ENCODE data around the gene SHISA9. TPM values are rescaled to one million over a fixed set of nuclear protein-coding genes. Genes with fewer than 3 reads are reported as not detected.

The SHISA9 gene
- total RNA-seq, 1 donor from 2014 or later: 96.6 TPM

DNA sequence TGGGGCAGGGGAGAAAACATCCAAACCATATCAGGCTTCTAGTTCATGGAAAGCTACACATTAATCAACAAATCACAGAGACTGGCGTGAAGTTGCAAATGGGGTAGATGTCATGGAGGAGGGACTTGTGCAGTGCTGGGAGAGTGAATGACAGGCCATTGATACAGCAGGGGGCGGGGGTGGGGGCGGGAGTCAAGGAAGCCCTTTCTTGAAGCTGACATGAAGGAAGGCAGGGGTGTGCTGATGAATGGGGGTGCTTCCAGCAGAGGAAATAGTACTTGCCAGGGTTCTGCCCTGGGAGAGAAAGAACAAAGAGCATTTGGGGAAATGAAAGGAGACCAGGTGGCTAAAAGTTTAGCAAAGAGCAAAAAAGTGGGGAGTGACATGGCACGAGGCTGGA is 269.9 kb downstream of the SHISA9 start:
- Mint-ChIP-seq H3K27ac (ENCODE audit: unreplicated experiment) (no peak overlapping the region), H3K36me3 (ENCODE audit: unreplicated experiment) (peaks cover 9% of the 10 kb centered on the region), H3K4me3 (ENCODE audit: unreplicated experiment) (no peak overlapping the region), H3K27me3 (ENCODE audit: unreplicated experiment) (peaks cover 12% of the 10 kb centered on the region), H3K9me3 (ENCODE audit: unreplicated experiment) (peaks cover 11% of the 10 kb centered on the region), H3K4me1 (ENCODE audit: low read depth, unreplicated experiment) (peaks cover 26% of the 10 kb centered on the region)
- TF ChIP-seq CTCF (IDR thresholded peaks at IDR 0.05; ENCODE audit: partially characterized antibody, unreplicated experiment): no peak
- DNase-seq: no peak

- peaks cover 37% of the 10 kb centered on the region for H3K4me1 Mint-ChIP-seq (ENCODE audit: low read depth, unreplicated experiment)
- DNase-seq: no peak
- peaks cover 2% of the 10 kb centered on the region for H3K9me3 Mint-ChIP-seq (ENCODE audit: unreplicated experiment)
- peaks cover 4% of the 10 kb centered on the region for H3K36me3 Mint-ChIP-seq (ENCODE audit: unreplicated experiment)
- no peak overlapping the region for H3K27ac Mint-ChIP-seq (ENCODE audit: unreplicated experiment)
- TF ChIP-seq CTCF (IDR thresholded peaks at IDR 0.05; ENCODE audit: partially characterized antibody, unreplicated experiment): no peak
- H3K4me3 Mint-ChIP-seq (ENCODE audit: unreplicated experiment): no peak overlapping the region
- H3K27me3 Mint-ChIP-seq (ENCODE audit: unreplicated experiment): peaks cover 10% of the 10 kb centered on the region
Observed at GRCh38 chr16:13176711-13177110, 275.3 kb downstream of the SHISA9 start.

DNA sequence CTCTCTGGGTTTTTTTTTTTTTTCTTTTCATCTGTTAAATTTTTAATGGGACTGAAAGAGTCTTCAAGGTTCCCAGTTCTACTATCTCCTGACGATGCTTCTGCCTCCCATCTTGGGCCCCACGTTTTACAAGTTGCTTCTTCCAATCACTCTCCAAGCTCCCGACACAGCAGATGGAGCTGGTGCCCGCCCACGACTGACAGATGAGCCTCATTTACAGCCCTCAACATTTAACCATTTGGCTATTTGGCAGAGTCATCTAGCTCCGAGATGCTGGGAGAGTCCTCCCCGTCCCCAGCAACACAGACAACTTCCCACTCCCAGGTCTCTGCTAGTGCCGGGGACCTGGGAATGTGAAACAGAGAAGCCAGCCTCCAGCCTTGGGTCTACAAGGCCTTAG is 276.9 kb downstream of the SHISA9 start:
- H3K27me3 Mint-ChIP-seq (ENCODE audit: unreplicated experiment): peaks cover 9% of the 10 kb centered on the region
- H3K4me1 Mint-ChIP-seq (ENCODE audit: low read depth, unreplicated experiment): peaks cover 34% of the 10 kb centered on the region
- H3K27ac Mint-ChIP-seq (ENCODE audit: unreplicated experiment): peak overlapping the region; percentile 49
- H3K4me3 Mint-ChIP-seq (ENCODE audit: unreplicated experiment): peak overlapping the region; percentile 60
- peaks cover 2% of the 10 kb centered on the region for H3K9me3 Mint-ChIP-seq (ENCODE audit: unreplicated experiment)
- peaks cover 3% of the 10 kb centered on the region for H3K36me3 Mint-ChIP-seq (ENCODE audit: unreplicated experiment)
- TF ChIP-seq CTCF (IDR thresholded peaks at IDR 0.05; ENCODE audit: partially characterized antibody, unreplicated experiment): no peak
- DNase-seq: peak; percentile 24

- no peaks in the 10 kb centered on the region for H3K36me3 Mint-ChIP-seq (ENCODE audit: unreplicated experiment)
- H3K27ac Mint-ChIP-seq (ENCODE audit: unreplicated experiment): no peak overlapping the region
- H3K4me1 Mint-ChIP-seq (ENCODE audit: low read depth, unreplicated experiment): peaks cover 26% of the 10 kb centered on the region
- H3K27me3 Mint-ChIP-seq (ENCODE audit: unreplicated experiment): no peaks in the 10 kb centered on the region
- H3K9me3 Mint-ChIP-seq (ENCODE audit: unreplicated experiment): no peaks in the 10 kb centered on the region
- DNase-seq: no peak
- no peak overlapping the region for H3K4me3 Mint-ChIP-seq (ENCODE audit: unreplicated experiment)
- TF ChIP-seq CTCF (IDR thresholded peaks at IDR 0.05; ENCODE audit: partially characterized antibody, unreplicated experiment): no peak
Observed at GRCh38 chr16:13181432-13181831, 280.0 kb downstream of the SHISA9 start.

- peaks cover 5% of the 10 kb centered on the region for H3K36me3 Mint-ChIP-seq (ENCODE audit: unreplicated experiment)
- peaks cover 3% of the 10 kb centered on the region for H3K9me3 Mint-ChIP-seq (ENCODE audit: unreplicated experiment)
- no peak for DNase-seq
- TF ChIP-seq CTCF (IDR thresholded peaks at IDR 0.05; ENCODE audit: partially characterized antibody, unreplicated experiment): no peak
- peaks cover 3% of the 10 kb centered on the region for H3K4me1 Mint-ChIP-seq (ENCODE audit: low read depth, unreplicated experiment)
- no peak overlapping the region for H3K4me3 Mint-ChIP-seq (ENCODE audit: unreplicated experiment)
- no peaks in the 10 kb centered on the region for H3K27me3 Mint-ChIP-seq (ENCODE audit: unreplicated experiment)
- no peak overlapping the region for H3K27ac Mint-ChIP-seq (ENCODE audit: unreplicated experiment)
Observed at GRCh38 chr16:13186813-13187212, 285.4 kb downstream of the SHISA9 start.

Data from glutamatergic neuron (in vitro differentiated cells).